Measurements from ENCODE around the gene TNFAIP3. TPM values are rescaled to one million over a fixed set of nuclear protein-coding genes. Genes with fewer than 3 reads are reported as not detected.

Gene TNFAIP3
- total and polyA plus RNA-seq, 2 donors (not counting 3 experiments of a cell fraction or from before 2014, with no cell fraction given), result 4.0 to 8.6 TPM

DNA sequence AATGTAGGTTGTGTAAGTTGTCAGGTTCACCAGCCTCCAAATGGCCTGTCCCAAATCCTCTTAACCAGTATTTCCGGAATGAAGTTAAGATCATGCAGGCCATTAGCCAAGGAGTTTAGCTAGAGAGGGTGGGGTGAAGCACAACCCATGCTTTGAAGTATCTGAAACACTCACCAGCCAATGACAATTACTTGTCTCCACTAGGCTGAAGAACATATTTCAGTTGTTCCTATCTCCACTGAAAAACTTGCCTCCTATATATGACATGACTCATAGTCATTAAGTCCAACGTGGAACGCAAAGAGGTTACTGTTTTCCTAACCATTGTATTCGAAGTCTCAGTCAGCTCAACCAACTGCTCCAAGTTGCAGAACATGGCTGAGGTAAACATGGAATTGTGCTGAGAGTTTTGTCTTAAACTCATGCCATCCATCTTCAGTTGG lies 37.4 kb upstream of the TNFAIP3 start:
- H3K4me3 ChIP-seq (replicated peaks in 1 of 3; ENCODE audit: insufficient read depth in 1 of 3, low read depth in 1 of 3, low read length in 3 of 3), result no peak overlapping the region
- intact Hi-C loops (cut with micrococcal nuclease), result no loop called here
- H3K9ac ChIP-seq (replicated peaks; ENCODE audit: extremely low read depth, insufficient read depth, low read length), result no peak overlapping the region
- H2AFZ ChIP-seq (ENCODE audit: low read depth, low read length), result no peak overlapping the region
- dilution Hi-C loops (cut with MboI; ENCODE audit: extremely low pct_ligation_motif_present, low sequenced_read_pairs), result no loop called here
- no peak overlapping the region for H3K4me2 ChIP-seq (ENCODE audit: insufficient read depth, low read length)
- no peak for TF ChIP-seq EZH2 (IDR thresholded peaks at IDR 0.05; ENCODE audit: borderline replicate concordance, low read depth, low read length, severe bottlenecking)
- TF ChIP-seq POLR2A (IDR thresholded peaks at IDR 0.05; ENCODE audit: low read depth, low read length), result no peak
- no peak for TF ChIP-seq GATA2 (IDR thresholded peaks at IDR 0.05; ENCODE audit: insufficient read depth, insufficient read length, low read depth, low read length)
- H3K27me3 ChIP-seq (ENCODE audit: control insufficient read depth in 2 of 2, insufficient read depth in 2 of 2, low read length in 2 of 2), result no peaks in the 10 kb centered on the region
- CTCF ChIA-PET, result interaction anchor here (1.4 to 1.8 kb wide), 2 partner anchors 37 to 121 kb away, joined by 5 to 6 read pairs; partner anchors contain the start of gene TNFAIP3
- FAIRE-seq, result no peak
- no peaks in the 10 kb centered on the region for H3K79me2 ChIP-seq (ENCODE audit: control insufficient read depth, insufficient read depth, low read length)
- no peaks in the 10 kb centered on the region for H3K4me1 ChIP-seq (ENCODE audit: control insufficient read depth, extremely low read depth, insufficient read depth, low read length)
- POLR2A ChIA-PET, result no interaction called here
- no peaks in the 10 kb centered on the region for H3K9me3 ChIP-seq (replicated peaks; ENCODE audit: control insufficient read depth, insufficient read depth, low read length)
- H3K9me1 ChIP-seq (replicated peaks; ENCODE audit: control insufficient read depth, extremely low read depth, insufficient read depth, low read length), result no peaks in the 10 kb centered on the region
- no TSS peak for BruUV-seq (replicated peaks)
- H4K20me1 ChIP-seq (replicated peaks; ENCODE audit: control insufficient read depth, extremely low read depth, insufficient read depth, low read length), result peaks cover 2% of the 10 kb centered on the region
- DNase-seq (ENCODE audit: low read depth, low spot score), result no peak
- no peaks in the 10 kb centered on the region for H3K36me3 ChIP-seq (ENCODE audit: control insufficient read depth in 2 of 2, extremely low read depth in 1 of 2, insufficient read depth in 2 of 2, low read length in 2 of 2)
- no peak overlapping the region for H3K27ac ChIP-seq (ENCODE audit: insufficient read depth, low read depth, low read length)

DNA sequence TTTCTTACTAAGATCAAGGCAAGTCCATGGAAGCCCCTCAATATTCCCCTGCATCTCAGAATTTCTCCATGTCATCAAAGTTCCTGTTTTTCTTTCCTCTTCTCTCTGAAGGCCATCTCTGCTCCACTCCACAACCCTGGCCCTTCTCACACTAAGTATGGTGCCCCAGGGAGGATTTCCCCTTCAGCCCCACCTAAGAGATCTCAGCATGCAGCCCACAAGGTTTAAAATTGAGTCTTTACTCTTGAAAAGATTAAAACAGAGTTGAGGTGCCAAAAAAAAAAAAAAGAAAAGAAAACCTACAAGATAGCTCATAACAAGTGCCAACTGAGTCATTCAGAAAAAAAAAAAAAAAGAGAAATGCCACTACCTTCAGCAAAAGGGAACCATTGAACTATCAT lies 36.5 kb upstream of the TNFAIP3 start:
- H3K27me3 ChIP-seq (ENCODE audit: control insufficient read depth in 2 of 2, insufficient read depth in 2 of 2, low read length in 2 of 2), result no peaks in the 10 kb centered on the region
- DNase-seq (ENCODE audit: low read depth, low spot score), result no peak
- no peaks in the 10 kb centered on the region for H3K9me1 ChIP-seq (replicated peaks; ENCODE audit: control insufficient read depth, extremely low read depth, insufficient read depth, low read length)
- POLR2A ChIA-PET, result no interaction called here
- H3K27ac ChIP-seq (ENCODE audit: insufficient read depth, low read depth, low read length), result no peak overlapping the region
- no peaks in the 10 kb centered on the region for H3K9me3 ChIP-seq (replicated peaks; ENCODE audit: control insufficient read depth, insufficient read depth, low read length)
- H4K20me1 ChIP-seq (replicated peaks; ENCODE audit: control insufficient read depth, extremely low read depth, insufficient read depth, low read length), result peaks cover 2% of the 10 kb centered on the region
- no peak for TF ChIP-seq POLR2AphosphoS5 (IDR thresholded peaks at IDR 0.05; ENCODE audit: insufficient read depth, low read depth, low read length)
- no peak for TF ChIP-seq EZH2 (IDR thresholded peaks at IDR 0.05; ENCODE audit: borderline replicate concordance, low read depth, low read length, severe bottlenecking)
- no peak for TF ChIP-seq MYC (IDR thresholded peaks at IDR 0.05; ENCODE audit: low read depth, low read length)
- TF ChIP-seq GATA2 (IDR thresholded peaks at IDR 0.05; ENCODE audit: insufficient read depth, insufficient read length, low read depth, low read length), result no peak
- no peak for TF ChIP-seq JUN (IDR thresholded peaks at IDR 0.05; ENCODE audit: borderline replicate concordance, insufficient read depth, insufficient read length, low read depth)
- TF ChIP-seq FOS (IDR thresholded peaks at IDR 0.05; ENCODE audit: borderline replicate concordance, insufficient read depth, low read length), result no peak
- TF ChIP-seq, protein P1, sequence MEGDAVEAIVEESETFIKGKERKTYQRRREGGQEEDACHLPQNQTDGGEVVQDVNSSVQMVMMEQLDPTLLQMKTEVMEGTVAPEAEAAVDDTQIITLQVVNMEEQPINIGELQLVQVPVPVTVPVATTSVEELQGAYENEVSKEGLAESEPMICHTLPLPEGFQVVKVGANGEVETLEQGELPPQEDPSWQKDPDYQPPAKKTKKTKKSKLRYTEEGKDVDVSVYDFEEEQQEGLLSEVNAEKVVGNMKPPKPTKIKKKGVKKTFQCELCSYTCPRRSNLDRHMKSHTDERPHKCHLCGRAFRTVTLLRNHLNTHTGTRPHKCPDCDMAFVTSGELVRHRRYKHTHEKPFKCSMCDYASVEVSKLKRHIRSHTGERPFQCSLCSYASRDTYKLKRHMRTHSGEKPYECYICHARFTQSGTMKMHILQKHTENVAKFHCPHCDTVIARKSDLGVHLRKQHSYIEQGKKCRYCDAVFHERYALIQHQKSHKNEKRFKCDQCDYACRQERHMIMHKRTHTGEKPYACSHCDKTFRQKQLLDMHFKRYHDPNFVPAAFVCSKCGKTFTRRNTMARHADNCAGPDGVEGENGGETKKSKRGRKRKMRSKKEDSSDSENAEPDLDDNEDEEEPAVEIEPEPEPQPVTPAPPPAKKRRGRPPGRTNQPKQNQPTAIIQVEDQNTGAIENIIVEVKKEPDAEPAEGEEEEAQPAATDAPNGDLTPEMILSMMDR (IDR thresholded peaks at IDR 0.05; ENCODE audit: extremely low read depth in 1 of 2, insufficient read depth in 1 of 2, low read depth in 1 of 2, low read length in 2 of 2), result no peak
- TF ChIP-seq POLR2A (IDR thresholded peaks at IDR 0.05; ENCODE audit: low read depth, low read length), result no peak
- TF ChIP-seq, protein P2, sequence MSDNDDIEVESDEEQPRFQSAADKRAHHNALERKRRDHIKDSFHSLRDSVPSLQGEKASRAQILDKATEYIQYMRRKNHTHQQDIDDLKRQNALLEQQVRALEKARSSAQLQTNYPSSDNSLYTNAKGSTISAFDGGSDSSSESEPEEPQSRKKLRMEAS (IDR thresholded peaks at IDR 0.05; ENCODE audit: insufficient read depth, insufficient read length), result no peak
- FAIRE-seq, result no peak
- H3K36me3 ChIP-seq (ENCODE audit: control insufficient read depth in 2 of 2, extremely low read depth in 1 of 2, insufficient read depth in 2 of 2, low read length in 2 of 2), result no peaks in the 10 kb centered on the region
- no peak overlapping the region for H2AFZ ChIP-seq (ENCODE audit: low read depth, low read length)
- no peak overlapping the region for H3K4me3 ChIP-seq (replicated peaks in 1 of 3; ENCODE audit: insufficient read depth in 1 of 3, low read depth in 1 of 3, low read length in 3 of 3)
- H3K79me2 ChIP-seq (ENCODE audit: control insufficient read depth, insufficient read depth, low read length), result no peaks in the 10 kb centered on the region
- H3K9ac ChIP-seq (replicated peaks; ENCODE audit: extremely low read depth, insufficient read depth, low read length), result no peak overlapping the region
- dilution Hi-C loops (cut with MboI; ENCODE audit: extremely low pct_ligation_motif_present, low sequenced_read_pairs), result no loop called here
- CTCF ChIA-PET, result interaction anchor here (0.6 to 1.8 kb wide), 3 partner anchors 36 to 122 kb away, joined by 3 to 6 read pairs (median 5); partner anchors contain the start of gene TNFAIP3
- no peaks in the 10 kb centered on the region for H3K4me1 ChIP-seq (ENCODE audit: control insufficient read depth, extremely low read depth, insufficient read depth, low read length)
- H3K4me2 ChIP-seq (ENCODE audit: insufficient read depth, low read length), result no peak overlapping the region
- intact Hi-C loops (cut with micrococcal nuclease), result no loop called here
- BruUV-seq (replicated peaks), result no TSS peak
